ENCODE measurements around the gene TAF12. TPM values are rescaled to one million over a fixed set of nuclear protein-coding genes. Genes with fewer than 3 reads are reported as not detected.
"Not testable (repeated sequence)": the region's sequence is repeated elsewhere in the genome, so short reads cannot be mapped to it uniquely, and the experiment has no call there.

The TAF12 gene
- total RNA-seq, 3 donors from 2014 or later, result 18.7 to 36.2 (median 22.7) TPM

GRCh38 chr1:28606771-28607170 is 36.1 kb downstream of the TAF12 start:
- Histone ChIP-seq H3K4me3 (no peak overlapping the region), H3K4me1 (no peaks in the 10 kb centered on the region), H3K27me3 (no peaks in the 10 kb centered on the region), H3K9me3 (no peaks in the 10 kb centered on the region), H3K36me3 (no peaks in the 10 kb centered on the region), H3K27ac (no peak overlapping the region)
- intact Hi-C loops (cut with DNase I; ENCODE audit: low total_unique reads), result loop anchor here (10.0 kb wide), 1 partner anchor 202 kb away; no protein-coding TSS in a partner anchor
- no peak for TF ChIP-seq CTCF (IDR thresholded peaks at IDR 0.05)
- DNase-seq (ENCODE audit: low spot score in 2 of 2), result no peak

- intact Hi-C loops (cut with DNase I; ENCODE audit: low total_unique reads), result loop anchor here (10.0 kb wide), 1 partner anchor 200 kb away; no protein-coding TSS in a partner anchor
- DNase-seq (ENCODE audit: low spot score in 2 of 2), result no peak
- no peaks in the 10 kb centered on the region for H3K9me3 ChIP-seq
- H3K27me3 ChIP-seq, result no peaks in the 10 kb centered on the region
- H3K36me3 ChIP-seq, result no peaks in the 10 kb centered on the region
- H3K27ac ChIP-seq, result no peak overlapping the region
- H3K4me3 ChIP-seq, result no peak overlapping the region
- TF ChIP-seq CTCF (IDR thresholded peaks at IDR 0.05), result no peak
- TF ChIP-seq POLR2A (IDR thresholded peaks at IDR 0.05), result no peak
- no peaks in the 10 kb centered on the region for H3K4me1 ChIP-seq
Observed at GRCh38 chr1:28604962-28605361, 37.9 kb downstream of the TAF12 start.

GRCh38 chr1:28604411-28604810 is 38.5 kb downstream of the TAF12 start:
- Histone ChIP-seq H3K4me3 (no peak overlapping the region), H3K36me3 (no peaks in the 10 kb centered on the region), H3K27me3 (no peaks in the 10 kb centered on the region), H3K9me3 (no peaks in the 10 kb centered on the region), H3K4me1 (no peaks in the 10 kb centered on the region), H3K27ac (no peak overlapping the region)
- DNase-seq (ENCODE audit: low spot score in 2 of 2), result no peak
- intact Hi-C loops (cut with DNase I; ENCODE audit: low total_unique reads), result loop anchor here (10.0 kb wide), 1 partner anchor 200 kb away; no protein-coding TSS in a partner anchor
- TF ChIP-seq CTCF (IDR thresholded peaks at IDR 0.05), result no peak

GRCh38 chr1:28602536-28603439 is 40.1 kb downstream of the TAF12 start:
- no peaks in the 10 kb centered on the region for H3K4me1 ChIP-seq
- no peaks in the 10 kb centered on the region for H3K36me3 ChIP-seq
- peak in 1 of 2 donors; percentile 47 for DNase-seq (ENCODE audit: low spot score in 2 of 2)
- H3K27ac ChIP-seq, result no peak overlapping the region
- TF ChIP-seq POLR2AphosphoS5 (IDR thresholded peaks at IDR 0.05) (peak in 1 of 3 donors; percentile 21), CTCF (IDR thresholded peaks at IDR 0.05) (peak; percentile 20 to 74 (median 68)), POLR2A (IDR thresholded peaks at IDR 0.05) (no peak)
- intact Hi-C loops (cut with DNase I; ENCODE audit: low total_unique reads), result loop anchor here (10.0 kb wide), 1 partner anchor 198 kb away; no protein-coding TSS in a partner anchor
- H3K9me3 ChIP-seq, result no peaks in the 10 kb centered on the region
- H3K27me3 ChIP-seq, result no peaks in the 10 kb centered on the region
- no peak overlapping the region for H3K4me3 ChIP-seq

GRCh38 chr1:28601696-28602095 is 41.2 kb downstream of the TAF12 start:
- H3K9me3 ChIP-seq, result no peaks in the 10 kb centered on the region
- no peak for DNase-seq (ENCODE audit: low spot score in 2 of 2)
- H3K27ac ChIP-seq, result no peak overlapping the region
- TF ChIP-seq POLR2A (IDR thresholded peaks at IDR 0.05) (no peak), POLR2AphosphoS5 (IDR thresholded peaks at IDR 0.05) (no peak), CTCF (IDR thresholded peaks at IDR 0.05) (no peak)
- no peaks in the 10 kb centered on the region for H3K4me1 ChIP-seq
- no peaks in the 10 kb centered on the region for H3K27me3 ChIP-seq
- H3K36me3 ChIP-seq, result no peaks in the 10 kb centered on the region
- intact Hi-C loops (cut with DNase I; ENCODE audit: low total_unique reads), result loop anchor here (10.0 kb wide), 1 partner anchor 197 kb away; no protein-coding TSS in a partner anchor
- no peak overlapping the region for H3K4me3 ChIP-seq

GRCh38 chr1:28596276-28596675 is 46.6 kb downstream of the TAF12 start:
- H3K4me1 ChIP-seq; H3K27ac ChIP-seq; intact Hi-C loops (cut with DNase I; ENCODE audit: low total_unique reads); H3K9me3 ChIP-seq; H3K4me3 ChIP-seq; H3K27me3 ChIP-seq; H3K36me3 ChIP-seq; DNase-seq (ENCODE audit: low spot score in 2 of 2): not testable (repeated sequence)
